K562 (cell line): ENCODE data around the gene GPRIN2. TPM values are rescaled to one million over a fixed set of nuclear protein-coding genes. Genes with fewer than 3 reads are reported as not detected.

Source experiments
- CBFA2T2 ChIP-seq: fragments of 450-650 bp; conservative IDR thresholded peaks from 2 replicates; pipeline ENCODE4 v1.6.1; 2017; ENCODE audit warnings: mild to moderate bottlenecking
- CC2D1A ChIP-seq: fragments of 450-650 bp; IDR thresholded peaks from 2 replicates; pipeline ENCODE4 v1.6.1; 2017; ENCODE audit warnings: mild to moderate bottlenecking
- DLX4 ChIP-seq: fragments of 250-450 bp; sonication (Bioruptor Pico); IDR thresholded peaks from 2 replicates; pipeline ENCODE4 v1.6.1; 2021; ENCODE audit warnings: mild to moderate bottlenecking
- E2F1 ChIP-seq: sonication (generic); formaldehyde crosslinking; IDR thresholded peaks from 2 replicates; pipeline ENCODE4 v1.8.1; 2023; ENCODE audit warnings: mild to moderate bottlenecking, missing genetic modification reagents, moderate library complexity
- GATA2 ChIP-seq: sonication (generic); formaldehyde crosslinking; IDR thresholded peaks from 2 replicates; pipeline ENCODE4 v1.4.0; 2020; ENCODE audit warnings: mild to moderate bottlenecking, missing genetic modification reagents
- GTF2A2 ChIP-seq: IDR thresholded peaks from 2 replicates; pipeline ENCODE4 v1.6.1; 2016; ENCODE audit warnings: mild to moderate bottlenecking, missing genetic modification characterization, missing compliant biosample characterization
- LCOR ChIP-seq: sonication (generic); formaldehyde crosslinking; IDR thresholded peaks from 2 replicates; pipeline ENCODE4 v1.8.0; 2022; ENCODE audit warnings: mild to moderate bottlenecking, missing genetic modification reagents
- NKRF ChIP-seq: fragments of 450-650 bp; IDR thresholded peaks from 2 replicates; pipeline ENCODE4 v1.6.1; 2016; ENCODE audit warnings: borderline replicate concordance
- RUNX1 ChIP-seq: sonication (generic); IDR thresholded peaks from 2 replicates; pipeline ENCODE4 v1.6.1; 2016; ENCODE audit warnings: antibody characterized with exemption, low read depth
- ZBTB11 ChIP-seq, 3 experiments: fragments of 200-800 bp in 1 of 3; fragments of 250-450 bp in 1 of 3; fragments of 450-650 bp in 1 of 3; sonication (Bioruptor Pico) in 1 of 3; sonication (Bioruptor generic) in 1 of 3; formaldehyde crosslinking in 1 of 3; IDR thresholded peaks; 2 replicates each; pipeline versions ENCODE4 v1.6.1 to v1.8.0; 2016 to 2022; ENCODE audit warnings: mild to moderate bottlenecking in 2 of 3, missing genetic modification characterization in 2 of 3, missing compliant biosample characterization in 1 of 3, moderate library complexity in 1 of 3
- ZNF217 ChIP-seq: sonication (generic); formaldehyde crosslinking; IDR thresholded peaks from 2 replicates; pipeline ENCODE4 v1.8.0; 2022; ENCODE audit warnings: mild to moderate bottlenecking, missing genetic modification reagents
- ZNF239 ChIP-seq: fragments of 250-450 bp; sonication (Bioruptor Pico); IDR thresholded peaks from 2 replicates; pipeline ENCODE4 v1.4.0; 2020; ENCODE audit warnings: mild to moderate bottlenecking
- ZNF282 ChIP-seq: sonication (generic); formaldehyde crosslinking; IDR thresholded peaks from 2 replicates; pipeline ENCODE4 v1.8.1; 2023; ENCODE audit warnings: missing genetic modification reagents
- ZNF586 ChIP-seq: fragments of 450-650 bp; formaldehyde crosslinking; conservative IDR thresholded peaks from 2 replicates; pipeline ENCODE4 v1.4.0; 2020; ENCODE audit warnings: mild to moderate bottlenecking, moderate library complexity
- ZNF639 ChIP-seq, 2 experiments: fragments of 200-800 bp in 1 of 2; sonication (Bioruptor generic) in 1 of 2; sonication (generic) in 1 of 2; formaldehyde crosslinking in 1 of 2; IDR thresholded peaks in 1 of 2; conservative IDR thresholded peaks in 1 of 2; 2 replicates each; pipeline versions ENCODE4 v1.5.0 to v1.6.1; 2016 to 2020; ENCODE audit warnings: missing compliant biosample characterization in 1 of 2, missing genetic modification characterization in 1 of 2, missing genetic modification reagents in 1 of 2
- ZNF668 ChIP-seq: fragments of 250-450 bp; sonication (Bioruptor Pico); IDR thresholded peaks from 2 replicates; pipeline ENCODE4 v1.8.0; 2022; ENCODE audit warnings: mild to moderate bottlenecking, inconsistent platforms
- polyA plus RNA-seq, 8 experiments: library from polyadenylated mRNA; depleted of rRNA in 4 of 8; stranded (reverse) in 5 of 8; unstranded in 3 of 8; fragments of >200 nt; fragmentation: Nextera tagmentation in 2 of 8; fragmentation: Illumina TruSeq in 1 of 8; extraction: Ambion mirVana in 2 of 8; extraction: Trizol in 1 of 8; gene quantifications; 2 replicates each; pipeline versions ENCODE4 v1.2.1 to v1.2.3, GENCODE V29; 2011 to 2014; ENCODE audit warnings: inconsistent platforms in 1 of 8, missing spikeins in 1 of 8
- total RNA-seq, 7 experiments: library from RNA; depleted of rRNA in 6 of 7; stranded (reverse); fragments of >200 nt in 6 of 7; fragmentation: Illumina TruSeq in 2 of 7; extraction: Trizol in 2 of 7; gene quantifications; 2 replicates each; pipeline versions ENCODE4 v1.2.1 to v1.2.3, GENCODE V29; 2011 to 2021; ENCODE audit warnings: low replicate concordance in 1 of 7

The GPRIN2 gene
- total and polyA plus RNA-seq, 9 of the 15 experiments (the other 6 are each of a cell fraction or from before 2014, with no cell fraction given): not detected

GRCh38 chr10:46525824-46526681 lies 30.4 kb downstream of the GPRIN2 start (continued):
- TF ChIP-seq DLX4 (peak; percentile 32; the same call in 1 of the 2 replicates), RUNX1 (no peak), GTF2A2 (tag) (no peak), ZNF239 (no peak), CBFA2T2 (no peak; the same call in 1 of the 2 replicates), GATA2 (CRISPR knock-in tag) (peak; percentile 6), LCOR (CRISPR knock-in tag) (no peak), ZNF668 (CRISPR knock-in tag) (no peak), NKRF (peak; percentile 64; the same call in 1 of the 2 replicates), ZNF639 (CRISPR knock-in tag; conservative IDR thresholded peaks at IDR 0.05 in 1 of 2, IDR thresholded peaks at IDR 0.05 in 1 of 2) (no peak), E2F1 (CRISPR knock-in tag) (no peak), ZBTB11 (CRISPR knock-in tag; IDR thresholded peaks at IDR 0.05) (0 out of 6 replicates have a peak, but pooled peaks of 1 of the 3 experiments have one; percentile 13), ZNF586 (CRISPR knock-in tag) (no peak), ZNF282 (CRISPR knock-in tag) (0 out of 2 replicates have a peak, but pooled peaks have one; percentile 49), CC2D1A (0 out of 2 replicates have a peak, but pooled peaks have one; percentile 47), ZNF217 (no peak)
